Measurements from ENCODE around the gene BTAF1.

- TF ChIP-seq, protein P1, sequence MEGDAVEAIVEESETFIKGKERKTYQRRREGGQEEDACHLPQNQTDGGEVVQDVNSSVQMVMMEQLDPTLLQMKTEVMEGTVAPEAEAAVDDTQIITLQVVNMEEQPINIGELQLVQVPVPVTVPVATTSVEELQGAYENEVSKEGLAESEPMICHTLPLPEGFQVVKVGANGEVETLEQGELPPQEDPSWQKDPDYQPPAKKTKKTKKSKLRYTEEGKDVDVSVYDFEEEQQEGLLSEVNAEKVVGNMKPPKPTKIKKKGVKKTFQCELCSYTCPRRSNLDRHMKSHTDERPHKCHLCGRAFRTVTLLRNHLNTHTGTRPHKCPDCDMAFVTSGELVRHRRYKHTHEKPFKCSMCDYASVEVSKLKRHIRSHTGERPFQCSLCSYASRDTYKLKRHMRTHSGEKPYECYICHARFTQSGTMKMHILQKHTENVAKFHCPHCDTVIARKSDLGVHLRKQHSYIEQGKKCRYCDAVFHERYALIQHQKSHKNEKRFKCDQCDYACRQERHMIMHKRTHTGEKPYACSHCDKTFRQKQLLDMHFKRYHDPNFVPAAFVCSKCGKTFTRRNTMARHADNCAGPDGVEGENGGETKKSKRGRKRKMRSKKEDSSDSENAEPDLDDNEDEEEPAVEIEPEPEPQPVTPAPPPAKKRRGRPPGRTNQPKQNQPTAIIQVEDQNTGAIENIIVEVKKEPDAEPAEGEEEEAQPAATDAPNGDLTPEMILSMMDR (IDR thresholded peaks at IDR 0.05; ENCODE audit: low read length), result no peak
- no peak for TF ChIP-seq EZH2 (optimal IDR thresholded peaks at IDR 0.05; ENCODE audit: low read depth, low read length)
These were observed 86.6 kb downstream of the BTAF1 start for GRCh38 chr10:92010047-92010735.

Data from MM.1S (cell line).